ENCODE measurements around the gene ESPNL.
"Not testable (repeated sequence)": the region's sequence is repeated elsewhere in the genome, so short reads cannot be mapped to it uniquely, and the experiment has no call there.

The ESPNL gene

GRCh38 chr2:238065071-238065846 lies 34.9 kb upstream of the ESPNL start:
- DNase-seq = no peak
- TF ChIP-seq POLR2A (IDR thresholded peaks at IDR 0.05; ENCODE audit: low read length) = no peak
- TF ChIP-seq GATA1 (IDR thresholded peaks at IDR 0.05; ENCODE audit: low read depth, low read length) = no peak

- TF ChIP-seq POLR2A (IDR thresholded peaks at IDR 0.05; ENCODE audit: low read length) (no peak), GATA1 (IDR thresholded peaks at IDR 0.05; ENCODE audit: low read depth, low read length) (no peak)
- no peak for DNase-seq
Observed at GRCh38 chr2:238066218-238066617, 33.9 kb upstream of the ESPNL start.

- not testable (repeated sequence) for DNase-seq
Observed at GRCh38 chr2:238066718-238067117, 33.4 kb upstream of the ESPNL start.

- no peak for DNase-seq
- TF ChIP-seq POLR2A (IDR thresholded peaks at IDR 0.05; ENCODE audit: low read length) = no peak
Observed at GRCh38 chr2:238067939-238068338, 32.2 kb upstream of the ESPNL start.

GRCh38 chr2:238069021-238069709 lies 31.0 kb upstream of the ESPNL start:
- DNase-seq = no peak
- TF ChIP-seq GATA1 (IDR thresholded peaks at IDR 0.05; ENCODE audit: low read depth, low read length) (no peak), POLR2A (IDR thresholded peaks at IDR 0.05; ENCODE audit: low read length) (no peak)

- no peak for DNase-seq
- TF ChIP-seq POLR2A (IDR thresholded peaks at IDR 0.05; ENCODE audit: low read length) (no peak), GATA1 (IDR thresholded peaks at IDR 0.05; ENCODE audit: low read depth, low read length) (no peak)
Observed at GRCh38 chr2:238069877-238070276, 30.3 kb upstream of the ESPNL start.

- DNase-seq = no peak
- TF ChIP-seq GATA1 (IDR thresholded peaks at IDR 0.05; ENCODE audit: low read depth, low read length) = no peak
- no peak for TF ChIP-seq POLR2A (IDR thresholded peaks at IDR 0.05; ENCODE audit: low read length)
Observed at GRCh38 chr2:238075397-238075796, 24.7 kb upstream of the ESPNL start.

GRCh38 chr2:238077292-238077691 lies 22.8 kb upstream of the ESPNL start:
- no peak for TF ChIP-seq GATA1 (IDR thresholded peaks at IDR 0.05; ENCODE audit: low read depth, low read length)
- no peak for TF ChIP-seq POLR2A (IDR thresholded peaks at IDR 0.05; ENCODE audit: low read length)
- no peak for DNase-seq

GRCh38 chr2:238079874-238080327 lies 20.2 kb upstream of the ESPNL start:
- no peak for DNase-seq
- TF ChIP-seq GATA1 (IDR thresholded peaks at IDR 0.05; ENCODE audit: low read depth, low read length) (no peak), POLR2A (IDR thresholded peaks at IDR 0.05; ENCODE audit: low read length) (no peak)

- no peak for TF ChIP-seq POLR2A (IDR thresholded peaks at IDR 0.05; ENCODE audit: low read length)
- no peak for TF ChIP-seq GATA1 (IDR thresholded peaks at IDR 0.05; ENCODE audit: low read depth, low read length)
- no peak for DNase-seq
Observed at GRCh38 chr2:238080518-238080917, 19.6 kb upstream of the ESPNL start.

- TF ChIP-seq POLR2A (IDR thresholded peaks at IDR 0.05; ENCODE audit: low read length) (no peak), GATA1 (IDR thresholded peaks at IDR 0.05; ENCODE audit: low read depth, low read length) (no peak)
Observed at GRCh38 chr2:238081150-238081549, 19.0 kb upstream of the ESPNL start.

GRCh38 chr2:238081561-238081960 lies 18.6 kb upstream of the ESPNL start:
- no peak for TF ChIP-seq GATA1 (IDR thresholded peaks at IDR 0.05; ENCODE audit: low read depth, low read length)
- no peak for TF ChIP-seq POLR2A (IDR thresholded peaks at IDR 0.05; ENCODE audit: low read length)
- DNase-seq = no peak

More at GRCh38 chr2:238081150-238081549, 19.0 kb upstream of the ESPNL start:
- no peak for DNase-seq

GRCh38 chr2:238082151-238082550 lies 18.0 kb upstream of the ESPNL start:
- DNase-seq = no peak
- TF ChIP-seq POLR2A (IDR thresholded peaks at IDR 0.05; ENCODE audit: low read length) (no peak), GATA1 (IDR thresholded peaks at IDR 0.05; ENCODE audit: low read depth, low read length) (no peak)

GRCh38 chr2:238082827-238083226 lies 17.3 kb upstream of the ESPNL start:
- no peak for TF ChIP-seq POLR2A (IDR thresholded peaks at IDR 0.05; ENCODE audit: low read length)
- no peak for TF ChIP-seq GATA1 (IDR thresholded peaks at IDR 0.05; ENCODE audit: low read depth, low read length)
- DNase-seq = no peak

- TF ChIP-seq GATA1 (IDR thresholded peaks at IDR 0.05; ENCODE audit: low read depth, low read length) (no peak), POLR2A (IDR thresholded peaks at IDR 0.05; ENCODE audit: low read length) (no peak)
- DNase-seq = no peak
Observed at GRCh38 chr2:238083919-238084318, 16.2 kb upstream of the ESPNL start.
